OCI-LY7 (cell line): Measurements from ENCODE around the gene SIGMAR1. TPM values are rescaled to one million over a fixed set of nuclear protein-coding genes. Genes with fewer than 3 reads are reported as not detected.

ENCODE experiments used
- BruUV-seq: library from RNA; stranded (reverse); fragments of 400-500 nt; replicated peaks from 2 replicates; lab custom pipeline; 2021; lab: Mats Ljungman, UMichigan
- CTCF ChIA-PET: fragments of 300-600 bp; sonication (Branson Sonifier 250); formaldehyde crosslinking; loops from one replicate; lab custom pipeline; 2022; ENCODE audit warnings: antibody characterized with exemption; ENCODE audit not compliant: unreplicated experiment; lab: Charles Lee
- POLR2A ChIA-PET: fragments of 300-600 bp; sonication (Branson Sonifier 250); formaldehyde crosslinking; loops from one replicate; lab custom pipeline; 2022; ENCODE audit warnings: antibody characterized with exemption; lab: Charles Lee
- DNase-seq: peaks from one replicate; pipeline ENCODE4 v3.0.0-alpha.2; 2015; ENCODE audit warnings: low spot score
- H2AFZ ChIP-seq: fragments of 200-600 bp; sonication (generic), shearing (Covaris generic); 2 replicates; pipeline ENCODE4 v1.6.1; 2014; ENCODE audit warnings: mild to moderate bottlenecking, antibody characterized with exemption, low read length, moderate library complexity
- H3K27ac ChIP-seq: fragments of 200-600 bp; sonication (generic); 2 replicates; pipeline ENCODE4 v1.5.1; 2014; ENCODE audit warnings: mixed run types, low read depth, mild to moderate bottlenecking, moderate library complexity, low read length, inconsistent platforms; ENCODE audit not compliant: poor library complexity, severe bottlenecking
- H3K36me3 ChIP-seq: fragments of 200-600 bp; sonication (generic); 2 replicates; pipeline ENCODE4 v1.6.1; 2014; ENCODE audit warnings: mild to moderate bottlenecking, antibody characterized with exemption, low read length, moderate library complexity, mixed read lengths; ENCODE audit not compliant: insufficient read depth
- H3K4me1 ChIP-seq: fragments of 200-600 bp; sonication (generic); 2 replicates; pipeline ENCODE4 v1.5.1; 2014; ENCODE audit warnings: mild to moderate bottlenecking, low read length; ENCODE audit not compliant: insufficient read depth, poor library complexity, severe bottlenecking
- H3K4me2 ChIP-seq: fragments of 200-600 bp; sonication (generic); 2 replicates; pipeline ENCODE4 v1.6.1; 2014; ENCODE audit warnings: mild to moderate bottlenecking, low read length
- H3K4me3 ChIP-seq: fragments of 200-600 bp; sonication (generic); 2 replicates; pipeline ENCODE4 v1.5.1; 2014; ENCODE audit warnings: mild to moderate bottlenecking, low read depth, low read length; ENCODE audit not compliant: poor library complexity, severe bottlenecking
- H3K79me2 ChIP-seq: fragments of 200-600 bp; sonication (generic); 2 replicates; pipeline ENCODE4 v1.6.1; 2016; ENCODE audit warnings: low read depth, mild to moderate bottlenecking, low read length, moderate library complexity, mixed read lengths; ENCODE audit not compliant: insufficient read depth
- H3K9me2 ChIP-seq: fragments of 200-600 bp; sonication (generic); 2 replicates; pipeline ENCODE4 v1.6.1; 2016; ENCODE audit warnings: mild to moderate bottlenecking, low read length, mixed read lengths; ENCODE audit not compliant: insufficient read depth
- H3K9me3 ChIP-seq: fragments of 200-600 bp; sonication (generic); 2 replicates; pipeline ENCODE4 v1.6.1; 2014; ENCODE audit warnings: mild to moderate bottlenecking, mixed run types, low read length, mixed read lengths
- H4K20me1 ChIP-seq: fragments of 200-600 bp; sonication (generic); 2 replicates; pipeline ENCODE4 v1.6.1; 2014; ENCODE audit warnings: mild to moderate bottlenecking, antibody characterized with exemption, low read length, moderate library complexity, mixed read lengths; ENCODE audit not compliant: insufficient read depth
- EZH2phosphoT487 ChIP-seq: fragments of 200-600 bp; sonication (generic); IDR thresholded peaks from 2 replicates; pipeline ENCODE4 v1.6.1; 2018; ENCODE audit warnings: low read depth, borderline replicate concordance, mild to moderate bottlenecking, mixed run types, antibody characterized with exemption, low read length, moderate library complexity, mixed read lengths
- intact Hi-C: fragments of 100-400 bp; cut with micrococcal nuclease; formaldehyde crosslinking; loops from one replicate; pipeline ENCODE4 v1.10.0; 2022; ENCODE audit not compliant: unreplicated experiment
- total RNA-seq, 2 experiments: library from RNA; depleted of rRNA in 1 of 2; stranded (reverse); fragments of >200 nt in 1 of 2; shearing (Covaris generic) in 1 of 2; gene quantifications; 2 replicates each; pipeline ENCODE4 v1.2.3, GENCODE V29; 2014 to 2022
- TF ChIP-seq, protein P1 (sequence below): fragments of 200-600 bp; sonication (generic); conservative IDR thresholded peaks from 2 replicates; pipeline ENCODE4 v1.5.1; 2014; ENCODE audit warnings: mild to moderate bottlenecking, antibody characterized with exemption, low read length, moderate library complexity, mixed read lengths

Gene SIGMAR1
- total RNA-seq, 2 experiments from 2014 or later, result 103 to 110 TPM

DNA sequence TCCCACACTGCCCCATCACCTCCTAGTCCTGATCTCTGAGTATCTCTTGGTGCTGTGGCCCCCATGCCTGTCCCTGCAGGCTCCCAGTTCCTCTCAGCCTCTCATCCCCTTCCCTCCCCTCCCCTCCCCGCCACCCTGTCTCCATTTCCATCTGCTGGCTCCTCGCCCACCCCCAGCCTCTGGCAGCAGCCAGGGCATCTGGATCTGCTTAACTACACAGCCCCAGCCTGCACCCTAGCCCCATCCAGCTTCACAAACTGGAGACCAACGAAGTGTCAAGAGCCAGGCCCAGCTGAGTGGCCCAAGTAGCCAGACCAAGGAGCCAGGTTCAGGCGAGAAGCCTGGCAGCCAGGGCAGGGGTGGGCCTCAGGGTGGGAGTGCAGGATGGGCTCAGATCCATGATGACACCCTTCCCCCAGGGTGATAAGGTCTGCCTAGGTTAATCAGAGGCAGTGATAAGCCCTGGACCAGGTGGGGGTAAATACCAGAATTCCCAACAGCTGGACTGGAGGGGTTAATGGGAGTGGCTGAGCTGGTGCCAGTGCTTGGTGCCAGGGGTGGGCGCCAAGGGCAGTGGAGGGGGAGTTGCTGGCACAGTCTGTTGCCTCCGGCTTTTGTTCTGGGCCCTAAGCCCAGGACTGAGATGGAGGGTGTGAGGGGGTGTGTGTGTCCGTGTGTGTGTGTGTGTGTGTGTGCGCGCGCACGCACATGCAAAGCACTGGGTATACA is 16.9 kb upstream of the SIGMAR1 start:
- no peak for TF ChIP-seq EZH2phosphoT487
- TF ChIP-seq, protein P1, sequence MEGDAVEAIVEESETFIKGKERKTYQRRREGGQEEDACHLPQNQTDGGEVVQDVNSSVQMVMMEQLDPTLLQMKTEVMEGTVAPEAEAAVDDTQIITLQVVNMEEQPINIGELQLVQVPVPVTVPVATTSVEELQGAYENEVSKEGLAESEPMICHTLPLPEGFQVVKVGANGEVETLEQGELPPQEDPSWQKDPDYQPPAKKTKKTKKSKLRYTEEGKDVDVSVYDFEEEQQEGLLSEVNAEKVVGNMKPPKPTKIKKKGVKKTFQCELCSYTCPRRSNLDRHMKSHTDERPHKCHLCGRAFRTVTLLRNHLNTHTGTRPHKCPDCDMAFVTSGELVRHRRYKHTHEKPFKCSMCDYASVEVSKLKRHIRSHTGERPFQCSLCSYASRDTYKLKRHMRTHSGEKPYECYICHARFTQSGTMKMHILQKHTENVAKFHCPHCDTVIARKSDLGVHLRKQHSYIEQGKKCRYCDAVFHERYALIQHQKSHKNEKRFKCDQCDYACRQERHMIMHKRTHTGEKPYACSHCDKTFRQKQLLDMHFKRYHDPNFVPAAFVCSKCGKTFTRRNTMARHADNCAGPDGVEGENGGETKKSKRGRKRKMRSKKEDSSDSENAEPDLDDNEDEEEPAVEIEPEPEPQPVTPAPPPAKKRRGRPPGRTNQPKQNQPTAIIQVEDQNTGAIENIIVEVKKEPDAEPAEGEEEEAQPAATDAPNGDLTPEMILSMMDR, result no peak
- no TSS peak for BruUV-seq
- CTCF ChIA-PET, result no interaction called here
- Histone ChIP-seq H3K4me2 (no peak overlapping the region), H3K27ac (no peak overlapping the region), H3K79me2 (no peaks in the 10 kb centered on the region), H3K4me1 (peaks cover 4% of the 10 kb centered on the region), H3K4me3 (no peak overlapping the region), H3K9me2 (no peaks in the 10 kb centered on the region), H4K20me1 (no peaks in the 10 kb centered on the region), H2AFZ (no peak overlapping the region), H3K36me3 (peaks cover 7% of the 10 kb centered on the region), H3K9me3 (no peaks in the 10 kb centered on the region)
- DNase-seq, result no peak
- POLR2A ChIA-PET, result no interaction called here
- intact Hi-C loops, result no loop called here

DNA sequence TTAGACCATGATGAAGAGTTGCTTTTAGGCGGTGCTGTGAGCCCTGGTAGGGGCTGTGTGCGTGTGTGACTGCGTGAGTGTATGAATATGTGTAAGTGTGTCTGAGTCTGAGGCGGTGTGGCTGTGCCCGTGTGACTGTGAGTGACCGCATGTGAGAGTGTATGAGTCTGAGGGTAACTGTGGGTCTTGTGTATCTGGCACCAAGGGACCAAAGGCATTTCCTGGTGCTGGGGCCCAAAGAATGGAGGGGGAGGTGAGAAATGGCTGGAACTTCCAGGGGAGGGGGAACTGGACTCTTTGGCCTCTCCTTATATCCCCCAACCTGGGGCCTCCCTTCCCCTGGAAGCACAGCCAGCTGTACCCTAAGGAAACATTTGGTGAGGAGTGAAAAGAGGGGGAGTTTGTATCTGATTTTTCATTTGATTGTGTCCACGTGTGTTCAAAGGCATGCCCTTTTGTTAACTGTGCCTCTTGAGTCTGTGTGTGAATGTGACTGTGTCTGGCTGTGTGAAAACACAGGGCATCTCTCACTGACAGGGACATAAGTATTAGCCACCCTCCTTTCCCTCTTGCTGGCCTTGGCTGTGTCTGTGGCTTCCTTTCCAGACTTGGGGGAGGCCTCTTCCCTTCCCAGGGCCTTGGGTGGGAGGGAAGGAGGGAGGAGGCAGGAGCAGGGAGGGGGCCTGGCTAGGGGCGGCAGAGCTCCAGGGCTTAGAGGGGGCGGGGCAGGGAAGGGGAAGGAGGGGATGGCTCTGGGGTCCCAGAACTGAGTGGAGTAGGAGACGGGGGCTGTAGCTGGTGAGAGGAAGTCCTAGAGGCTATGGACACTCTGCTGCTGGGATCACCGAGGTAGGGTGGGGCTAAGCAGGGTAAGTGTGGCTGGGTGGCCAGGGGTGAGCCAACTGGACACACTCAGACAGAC is 15.8 kb upstream of the SIGMAR1 start:
- H3K9me3 ChIP-seq, result no peaks in the 10 kb centered on the region
- H3K36me3 ChIP-seq, result peaks cover 18% of the 10 kb centered on the region
- no peak overlapping the region for H3K4me3 ChIP-seq
- TF ChIP-seq, protein P1, result no peak
- no peak for TF ChIP-seq EZH2phosphoT487
- intact Hi-C loops, result no loop called here
- H2AFZ ChIP-seq, result no peak overlapping the region
- H4K20me1 ChIP-seq, result no peaks in the 10 kb centered on the region
- H3K79me2 ChIP-seq, result no peaks in the 10 kb centered on the region
- no TSS peak for BruUV-seq
- no peak for DNase-seq
- no peaks in the 10 kb centered on the region for H3K9me2 ChIP-seq
- no peak overlapping the region for H3K27ac ChIP-seq
- no peak overlapping the region for H3K4me2 ChIP-seq
- H3K4me1 ChIP-seq, result peaks cover 4% of the 10 kb centered on the region
- ChIA-PET POLR2A (no interaction called here), CTCF (no interaction called here)
